ENCODE data around the gene SLIT3. TPM values are rescaled to one million over a fixed set of nuclear protein-coding genes. Genes with fewer than 3 reads are reported as not detected.

SLIT3 gene
- total RNA-seq, 1 experiment from 2014 or later: not detected

- H2AFZ ChIP-seq: no peak overlapping the region
- no peak for DNase-seq
- no peak overlapping the region for H3K4me2 ChIP-seq
- ChIA-PET CTCF (no interaction called here), POLR2A (ENCODE audit: unreplicated experiment) (no interaction called here)
- no peaks in the 10 kb centered on the region for H4K20me1 ChIP-seq (ENCODE audit: insufficient read depth)
- no TSS peak for BruUV-seq (replicated peaks)
- H3K36me3 ChIP-seq (ENCODE audit: low read depth): no peaks in the 10 kb centered on the region
- H3F3A ChIP-seq (ENCODE audit: insufficient read depth, low read depth): no peaks in the 10 kb centered on the region
- TF ChIP-seq CTCF (conservative IDR thresholded peaks at IDR 0.05) (no peak), EZH2 (IDR thresholded peaks at IDR 0.05; ENCODE audit: low read depth) (no peak)
- H3K4me3 ChIP-seq: no peak overlapping the region
- H3K4me1 ChIP-seq (replicated peaks; ENCODE audit: insufficient read depth): no peaks in the 10 kb centered on the region
- H3K27me3 ChIP-seq (ENCODE audit: insufficient read depth, low read depth): peaks cover 37% of the 10 kb centered on the region
- intact Hi-C loops (cut with micrococcal nuclease; ENCODE audit: unreplicated experiment): no loop called here
- H3K79me2 ChIP-seq (ENCODE audit: low read depth): no peaks in the 10 kb centered on the region
- H3K9me2 ChIP-seq (ENCODE audit: insufficient read depth): no peaks in the 10 kb centered on the region
- no peaks in the 10 kb centered on the region for H3K9me3 ChIP-seq (ENCODE audit: insufficient read depth, low read depth)
- H3K27ac ChIP-seq: no peak overlapping the region
Measured at GRCh38 chr5:169204788-169205400, 96.0 kb downstream of the SLIT3 start.

- no peaks in the 10 kb centered on the region for H4K20me1 ChIP-seq (ENCODE audit: insufficient read depth)
- no peaks in the 10 kb centered on the region for H3F3A ChIP-seq (ENCODE audit: insufficient read depth, low read depth)
- no peak for DNase-seq
- H3K4me3 ChIP-seq: no peak overlapping the region
- no peak overlapping the region for H3K4me2 ChIP-seq
- no peaks in the 10 kb centered on the region for H3K9me2 ChIP-seq (ENCODE audit: insufficient read depth)
- no peaks in the 10 kb centered on the region for H3K36me3 ChIP-seq (ENCODE audit: low read depth)
- no peak overlapping the region for H2AFZ ChIP-seq
- H3K79me2 ChIP-seq (ENCODE audit: low read depth): no peaks in the 10 kb centered on the region
- BruUV-seq (replicated peaks): no TSS peak
- no peak for TF ChIP-seq CTCF (conservative IDR thresholded peaks at IDR 0.05)
- TF ChIP-seq EZH2 (IDR thresholded peaks at IDR 0.05; ENCODE audit: low read depth): no peak
- H3K27ac ChIP-seq: no peak overlapping the region
- ChIA-PET CTCF (no interaction called here), POLR2A (ENCODE audit: unreplicated experiment) (no interaction called here)
- intact Hi-C loops (cut with micrococcal nuclease; ENCODE audit: unreplicated experiment): no loop called here
- no peaks in the 10 kb centered on the region for H3K9me3 ChIP-seq (ENCODE audit: insufficient read depth, low read depth)
- peaks cover 45% of the 10 kb centered on the region for H3K27me3 ChIP-seq (ENCODE audit: insufficient read depth, low read depth)
- no peaks in the 10 kb centered on the region for H3K4me1 ChIP-seq (replicated peaks; ENCODE audit: insufficient read depth)
Measured at GRCh38 chr5:169202969-169203368, 98.0 kb downstream of the SLIT3 start.

GRCh38 chr5:169201597-169201996 is 99.3 kb downstream of the SLIT3 start:
- no TSS peak for BruUV-seq (replicated peaks)
- no peaks in the 10 kb centered on the region for H3K9me3 ChIP-seq (ENCODE audit: insufficient read depth, low read depth)
- H3K27ac ChIP-seq: no peak overlapping the region
- H3K4me1 ChIP-seq (replicated peaks; ENCODE audit: insufficient read depth): no peaks in the 10 kb centered on the region
- no peaks in the 10 kb centered on the region for H3K79me2 ChIP-seq (ENCODE audit: low read depth)
- CTCF ChIA-PET: no interaction called here
- H3K4me2 ChIP-seq: no peak overlapping the region
- H2AFZ ChIP-seq: no peak overlapping the region
- POLR2A ChIA-PET (ENCODE audit: unreplicated experiment): no interaction called here
- H3K36me3 ChIP-seq (ENCODE audit: low read depth): no peaks in the 10 kb centered on the region
- DNase-seq: no peak
- intact Hi-C loops (cut with micrococcal nuclease; ENCODE audit: unreplicated experiment): no loop called here
- no peaks in the 10 kb centered on the region for H3F3A ChIP-seq (ENCODE audit: insufficient read depth, low read depth)
- no peak overlapping the region for H3K4me3 ChIP-seq
- peaks cover 56% of the 10 kb centered on the region for H3K27me3 ChIP-seq (ENCODE audit: insufficient read depth, low read depth)
- no peaks in the 10 kb centered on the region for H4K20me1 ChIP-seq (ENCODE audit: insufficient read depth)
- no peaks in the 10 kb centered on the region for H3K9me2 ChIP-seq (ENCODE audit: insufficient read depth)
- TF ChIP-seq EZH2 (IDR thresholded peaks at IDR 0.05; ENCODE audit: low read depth) (no peak), CTCF (conservative IDR thresholded peaks at IDR 0.05) (no peak)

All from PC-9 (cell line).